ENCODE results near the gene ISYNA1. TPM values are rescaled to one million over a fixed set of nuclear protein-coding genes. Genes with fewer than 3 reads are reported as not detected.
A peak's percentile ranks its signal among the peaks of the same experiment; 100 is the strongest.

Gene ISYNA1
- total and polyA plus RNA-seq, 2 of the 13 experiments (the other 11 are each of a cell fraction or from before 2014, with no cell fraction given), result 29.6 to 48.5 TPM

DNA sequence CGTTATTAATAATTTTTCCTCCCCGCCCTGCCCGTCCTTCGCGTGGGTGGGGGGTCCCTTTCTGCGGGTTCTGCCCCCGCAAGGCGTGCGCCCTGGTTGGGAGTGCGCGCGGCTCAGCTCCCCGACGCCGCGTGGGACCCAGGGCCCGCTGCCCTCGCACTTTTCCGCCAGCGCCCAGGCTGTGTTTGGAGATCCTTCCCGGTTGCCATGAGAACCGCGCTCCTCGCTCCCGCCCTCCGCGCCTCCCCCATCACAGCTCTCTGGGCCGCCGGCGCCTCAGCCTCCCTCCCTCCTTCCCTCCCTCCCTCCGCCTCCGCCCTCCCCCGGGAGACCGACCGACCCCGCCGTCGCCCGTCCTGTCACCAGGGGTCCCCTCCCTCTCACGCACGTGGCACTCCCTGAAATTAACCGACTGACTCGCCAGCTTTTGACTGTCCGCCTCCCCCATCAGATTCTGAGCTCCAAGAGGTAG lies 21.1 kb downstream of the ISYNA1 start (continued):
- TF ChIP-seq, protein P1, sequence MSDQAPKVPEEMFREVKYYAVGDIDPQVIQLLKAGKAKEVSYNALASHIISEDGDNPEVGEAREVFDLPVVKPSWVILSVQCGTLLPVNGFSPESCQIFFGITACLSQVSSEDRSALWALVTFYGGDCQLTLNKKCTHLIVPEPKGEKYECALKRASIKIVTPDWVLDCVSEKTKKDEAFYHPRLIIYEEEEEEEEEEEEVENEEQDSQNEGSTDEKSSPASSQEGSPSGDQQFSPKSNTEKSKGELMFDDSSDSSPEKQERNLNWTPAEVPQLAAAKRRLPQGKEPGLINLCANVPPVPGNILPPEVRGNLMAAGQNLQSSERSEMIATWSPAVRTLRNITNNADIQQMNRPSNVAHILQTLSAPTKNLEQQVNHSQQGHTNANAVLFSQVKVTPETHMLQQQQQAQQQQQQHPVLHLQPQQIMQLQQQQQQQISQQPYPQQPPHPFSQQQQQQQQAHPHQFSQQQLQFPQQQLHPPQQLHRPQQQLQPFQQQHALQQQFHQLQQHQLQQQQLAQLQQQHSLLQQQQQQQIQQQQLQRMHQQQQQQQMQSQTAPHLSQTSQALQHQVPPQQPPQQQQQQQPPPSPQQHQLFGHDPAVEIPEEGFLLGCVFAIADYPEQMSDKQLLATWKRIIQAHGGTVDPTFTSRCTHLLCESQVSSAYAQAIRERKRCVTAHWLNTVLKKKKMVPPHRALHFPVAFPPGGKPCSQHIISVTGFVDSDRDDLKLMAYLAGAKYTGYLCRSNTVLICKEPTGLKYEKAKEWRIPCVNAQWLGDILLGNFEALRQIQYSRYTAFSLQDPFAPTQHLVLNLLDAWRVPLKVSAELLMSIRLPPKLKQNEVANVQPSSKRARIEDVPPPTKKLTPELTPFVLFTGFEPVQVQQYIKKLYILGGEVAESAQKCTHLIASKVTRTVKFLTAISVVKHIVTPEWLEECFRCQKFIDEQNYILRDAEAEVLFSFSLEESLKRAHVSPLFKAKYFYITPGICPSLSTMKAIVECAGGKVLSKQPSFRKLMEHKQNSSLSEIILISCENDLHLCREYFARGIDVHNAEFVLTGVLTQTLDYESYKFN (CRISPR knock-in tag; conservative IDR thresholded peaks at IDR 0.05), result no peak
- TF ChIP-seq SUZ12 (IDR thresholded peaks at IDR 0.05; ENCODE audit: low read depth, low read length) (no peak), ZNF598 (CRISPR knock-in tag; IDR thresholded peaks at IDR 0.05; ENCODE audit: borderline replicate concordance) (no peak), ATM (IDR thresholded peaks at IDR 0.05; ENCODE audit: borderline replicate concordance) (no peak), SP4 (CRISPR knock-in tag; IDR thresholded peaks at IDR 0.05) (peak; percentile 29), PHF8 (CRISPR knock-in tag; IDR thresholded peaks at IDR 0.05) (no peak), PTBP1 (IDR thresholded peaks at IDR 0.05; ENCODE audit: low read depth, low read length, poor library complexity, severe bottlenecking) (no peak), HIVEP1 (CRISPR knock-in tag; IDR thresholded peaks at IDR 0.05) (peak; percentile 69), ZNF710 (CRISPR knock-in tag; IDR thresholded peaks at IDR 0.05; ENCODE audit: borderline replicate concordance) (no peak; the same call in 1 of the 2 replicates), U2AF2 (IDR thresholded peaks at IDR 0.05; ENCODE audit: low read depth, low read length) (0 out of 2 replicates have a peak, but pooled peaks have one; percentile 86), SIX4 (CRISPR knock-in tag; IDR thresholded peaks at IDR 0.05) (no peak), ZNF562 (CRISPR knock-in tag; IDR thresholded peaks at IDR 0.05; ENCODE audit: borderline replicate concordance) (no peak), TARDBP (CRISPR knock-in tag; IDR thresholded peaks at IDR 0.05) (no peak), NFATC3 (CRISPR knock-in tag; IDR thresholded peaks at IDR 0.05) (no peak), MAZ (IDR thresholded peaks at IDR 0.05; ENCODE audit: borderline replicate concordance, low read depth, low read length) (peak; percentile 93), MAZ (CRISPR knock-in tag; IDR thresholded peaks at IDR 0.05; ENCODE audit: low read depth) (peak; percentile 59; the same call in 1 of the 2 replicates), ZNF235 (CRISPR knock-in tag; IDR thresholded peaks at IDR 0.05; ENCODE audit: borderline replicate concordance) (peak; percentile 29; the same call in 1 of the 2 replicates), ZNF879 (CRISPR knock-in tag; IDR thresholded peaks at IDR 0.05) (no peak), ELF3 (CRISPR knock-in tag; IDR thresholded peaks at IDR 0.05) (no peak), RBAK (CRISPR knock-in tag; IDR thresholded peaks at IDR 0.05) (no peak), ZKSCAN5 (CRISPR knock-in tag; IDR thresholded peaks at IDR 0.05) (no peak), ZNF558 (CRISPR knock-in tag; IDR thresholded peaks at IDR 0.05; ENCODE audit: borderline replicate concordance) (no peak), NFIB (CRISPR knock-in tag; IDR thresholded peaks at IDR 0.05; ENCODE audit: borderline replicate concordance) (no peak), ZNF616 (CRISPR knock-in tag; IDR thresholded peaks at IDR 0.05; ENCODE audit: low read depth) (no peak)
- TF ChIP-seq, protein P2, sequence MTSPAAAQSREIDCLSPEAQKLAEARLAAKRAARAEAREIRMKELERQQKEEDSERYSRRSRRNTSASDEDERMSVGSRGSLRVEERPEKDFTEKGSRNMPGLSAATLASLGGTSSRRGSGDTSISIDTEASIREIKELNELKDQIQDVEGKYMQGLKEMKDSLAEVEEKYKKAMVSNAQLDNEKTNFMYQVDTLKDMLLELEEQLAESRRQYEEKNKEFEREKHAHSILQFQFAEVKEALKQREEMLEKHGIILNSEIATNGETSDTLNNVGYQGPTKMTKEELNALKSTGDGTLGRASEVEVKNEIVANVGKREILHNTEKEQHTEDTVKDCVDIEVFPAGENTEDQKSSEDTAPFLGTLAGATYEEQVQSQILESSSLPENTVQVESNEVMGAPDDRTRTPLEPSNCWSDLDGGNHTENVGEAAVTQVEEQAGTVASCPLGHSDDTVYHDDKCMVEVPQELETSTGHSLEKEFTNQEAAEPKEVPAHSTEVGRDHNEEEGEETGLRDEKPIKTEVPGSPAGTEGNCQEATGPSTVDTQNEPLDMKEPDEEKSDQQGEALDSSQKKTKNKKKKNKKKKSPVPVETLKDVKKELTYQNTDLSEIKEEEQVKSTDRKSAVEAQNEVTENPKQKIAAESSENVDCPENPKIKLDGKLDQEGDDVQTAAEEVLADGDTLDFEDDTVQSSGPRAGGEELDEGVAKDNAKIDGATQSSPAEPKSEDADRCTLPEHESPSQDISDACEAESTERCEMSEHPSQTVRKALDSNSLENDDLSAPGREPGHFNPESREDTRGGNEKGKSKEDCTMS (CRISPR knock-in tag; conservative IDR thresholded peaks at IDR 0.05), result no peak
